SU-DHL-6 (cell line): ENCODE measurements around the gene IL10RB.
A peak's percentile ranks its signal among the peaks of the same experiment; 100 is the strongest.
"Not testable (repeated sequence)": the region's sequence is repeated elsewhere in the genome, so short reads cannot be mapped to it uniquely, and the experiment has no call there.

Experiments
- H2AFZ ChIP-seq: fragments of 200-600 bp; sonication (generic); 2 replicates; pipeline ENCODE4 v1.6.1; 2014; ENCODE audit warnings: low read depth, mild to moderate bottlenecking, moderate library complexity, mixed read lengths, antibody characterized with exemption, low read length; ENCODE audit not compliant: severe bottlenecking
- H3F3A ChIP-seq: fragments of 200-600 bp; shearing (Covaris generic); 2 replicates; pipeline ENCODE4 v1.6.0; 2016; ENCODE audit warnings: antibody characterized with exemption, mild to moderate bottlenecking; ENCODE audit not compliant: insufficient read depth
- H3K27ac ChIP-seq: fragments of 200-600 bp; sonication (generic); 2 replicates; pipeline ENCODE4 v1.5.1; 2016; ENCODE audit warnings: low read depth, mild to moderate bottlenecking, low read length, moderate library complexity, mixed read lengths
- H3K27me3 ChIP-seq: fragments of 200-600 bp; sonication (generic), shearing (Covaris generic); 2 replicates; pipeline ENCODE4 v1.6.0; 2014; ENCODE audit warnings: mild to moderate bottlenecking, low read length
- H3K36me3 ChIP-seq: fragments of 200-600 bp; sonication (generic); 2 replicates; pipeline ENCODE4 v1.6.1; 2014; ENCODE audit warnings: mild to moderate bottlenecking, low read length, mixed read lengths
- H3K4me2 ChIP-seq: fragments of 300-600, 200-600 bp; shearing (Covaris generic), sonication (generic); 2 replicates; pipeline ENCODE4 v1.6.0; 2014; ENCODE audit warnings: low read length, low read depth, mild to moderate bottlenecking; ENCODE audit not compliant: poor library complexity, severe bottlenecking
- H3K4me3 ChIP-seq: fragments of 200-600 bp; sonication (generic); 2 replicates; pipeline ENCODE4 v1.5.1; 2014; ENCODE audit warnings: antibody characterized with exemption, low read length, mild to moderate bottlenecking, mixed read lengths; ENCODE audit not compliant: insufficient read depth, poor library complexity, severe bottlenecking
- H3K79me2 ChIP-seq: fragments of 200-600 bp; sonication (generic); 2 replicates; pipeline ENCODE4 v1.6.1; 2014; ENCODE audit warnings: mild to moderate bottlenecking, low read length, moderate library complexity; ENCODE audit not compliant: insufficient read depth
- H3K9ac ChIP-seq: fragments of 200-600 bp; sonication (generic); 2 replicates; pipeline ENCODE4 v1.7.0; 2014; ENCODE audit warnings: mild to moderate bottlenecking, low read length
- H3K9me2 ChIP-seq: fragments of 200-600 bp; sonication (generic); replicated peaks from 2 replicates; pipeline ENCODE4 v1.6.1; 2014; ENCODE audit warnings: low read length; ENCODE audit not compliant: insufficient read depth
- H3K9me3 ChIP-seq: fragments of 200-600 bp; sonication (generic); 2 replicates; pipeline ENCODE4 v1.6.1; 2014; ENCODE audit warnings: low read length, mixed read lengths; ENCODE audit not compliant: insufficient read depth
- H4K20me1 ChIP-seq: fragments of 200-600 bp; sonication (generic); 2 replicates; pipeline ENCODE4 v1.6.1; 2014; ENCODE audit warnings: low read depth, mild to moderate bottlenecking, antibody characterized with exemption, low read length, moderate library complexity, mixed read lengths
- CTCF ChIP-seq: fragments of 200-600 bp; sonication (generic); IDR thresholded peaks from one replicate; pipeline ENCODE4 v1.5.1; 2017; ENCODE audit warnings: antibody characterized with exemption, mild to moderate bottlenecking, low read length, moderate library complexity; ENCODE audit not compliant: insufficient read depth, poor library complexity, severe bottlenecking
- EZH2phosphoT487 ChIP-seq: fragments of 200-600 bp; sonication (generic), shearing (Covaris generic); conservative IDR thresholded peaks from 2 replicates; pipeline ENCODE4 v1.6.1; 2018; ENCODE audit warnings: mild to moderate bottlenecking, antibody characterized with exemption, low read length, moderate library complexity, mixed read lengths

The IL10RB gene

GRCh38 chr21:33238565-33239255 lies 27.5 kb upstream of the IL10RB start:
- peak overlapping the region; percentile 95 for H3K27ac ChIP-seq
- peak overlapping the region; percentile 77 for H3K4me2 ChIP-seq

GRCh38 chr21:33239559-33240127 lies 26.5 kb upstream of the IL10RB start:
- H3K4me3 ChIP-seq, H3K9me3 ChIP-seq, H3K9me2 ChIP-seq, H4K20me1 ChIP-seq, H3K36me3 ChIP-seq, H3K27me3 ChIP-seq, H2AFZ ChIP-seq: not testable (repeated sequence)
- Histone ChIP-seq H3K9ac (peak overlapping the region; percentile 57), H3F3A (peaks cover 14% of the 10 kb centered on the region), H3K27ac (peak overlapping the region; percentile 95), H3K4me2 (peak overlapping the region; percentile 77), H3K79me2 (peaks cover 77% of the 10 kb centered on the region)

More at GRCh38 chr21:33238565-33239255, 27.5 kb upstream of the IL10RB start:
- Histone ChIP-seq H3K9me3 (no peaks in the 10 kb centered on the region), H3K79me2 (peaks cover 86% of the 10 kb centered on the region), H2AFZ (no peak overlapping the region), H3K4me3 (peak overlapping the region; percentile 32), H3F3A (peaks cover 15% of the 10 kb centered on the region), H3K27me3 (no peaks in the 10 kb centered on the region), H3K9me2 (no peaks in the 10 kb centered on the region), H4K20me1 (no peaks in the 10 kb centered on the region), H3K36me3 (peaks cover 6% of the 10 kb centered on the region; the same call in 1 of the 2 replicates), H3K9ac (peak overlapping the region; percentile 57)
- TF ChIP-seq CTCF = no peak
- no peak for TF ChIP-seq EZH2phosphoT487

- Histone ChIP-seq H2AFZ (no peak overlapping the region), H3K79me2 (peaks cover 69% of the 10 kb centered on the region), H3K27me3 (no peaks in the 10 kb centered on the region), H3K9ac (no peak overlapping the region), H3K9me2 (no peaks in the 10 kb centered on the region), H4K20me1 (no peaks in the 10 kb centered on the region), H3K9me3 (no peaks in the 10 kb centered on the region), H3K36me3 (peaks cover 11% of the 10 kb centered on the region), H3F3A (peaks cover 14% of the 10 kb centered on the region), H3K4me2 (no peak overlapping the region), H3K4me3 (no peak overlapping the region), H3K27ac (peak overlapping the region; percentile 95)
- no peak for TF ChIP-seq EZH2phosphoT487
- TF ChIP-seq CTCF = no peak
Observed at GRCh38 chr21:33240404-33240803, 25.8 kb upstream of the IL10RB start.

GRCh38 chr21:33241846-33242245 lies 24.3 kb upstream of the IL10RB start:
- no peak overlapping the region for H3K27ac ChIP-seq

GRCh38 chr21:33242846-33243245 lies 23.3 kb upstream of the IL10RB start:
- not testable (repeated sequence) for H2AFZ ChIP-seq, H3K4me2 ChIP-seq, H3K9me3 ChIP-seq, H4K20me1 ChIP-seq, H3K4me3 ChIP-seq, H3K27me3 ChIP-seq, H3K27ac ChIP-seq, H3F3A ChIP-seq, H3K9me2 ChIP-seq, H3K9ac ChIP-seq
- Histone ChIP-seq H3K79me2 (peaks cover 47% of the 10 kb centered on the region), H3K36me3 (peaks cover 25% of the 10 kb centered on the region)

More at GRCh38 chr21:33241846-33242245, 24.3 kb upstream of the IL10RB start:
- H3K4me3 ChIP-seq = no peak overlapping the region
- no peaks in the 10 kb centered on the region for H3K9me2 ChIP-seq
- no peak overlapping the region for H3K4me2 ChIP-seq
- H3K9me3 ChIP-seq = no peaks in the 10 kb centered on the region
- no peaks in the 10 kb centered on the region for H4K20me1 ChIP-seq
- peaks cover 14% of the 10 kb centered on the region for H3F3A ChIP-seq
- H3K27me3 ChIP-seq = no peaks in the 10 kb centered on the region
- H3K79me2 ChIP-seq = peaks cover 57% of the 10 kb centered on the region
- no peak for TF ChIP-seq CTCF
- no peak for TF ChIP-seq EZH2phosphoT487
- no peak overlapping the region for H3K9ac ChIP-seq
- H3K36me3 ChIP-seq = peaks cover 19% of the 10 kb centered on the region
- no peak overlapping the region for H2AFZ ChIP-seq
